Keratinocyte (primary cell): Measurements from ENCODE around the gene RIBC1.

Experiments
- EZH2 ChIP-seq: IDR thresholded peaks from one replicate; pipeline ENCODE4 v1.6.1; 2012; ENCODE audit warnings: inconsistent platforms, mild to moderate bottlenecking, low read length, moderate library complexity
- TF ChIP-seq, protein P1 (sequence below), 3 experiments: IDR thresholded peaks in 1 of 3; conservative IDR thresholded peaks in 1 of 3; optimal IDR thresholded peaks in 1 of 3; 2 replicates in 2 of 3; 3 replicates in 1 of 3; pipeline versions ENCODE3 to v1.5.1; 2011; ENCODE audit warnings: low read length in 3 of 3, mild to moderate bottlenecking in 3 of 3, moderate library complexity in 2 of 3, control low read depth in 1 of 3, inconsistent platforms in 1 of 3; ENCODE audit not compliant: insufficient read depth in 2 of 3; ENCODE audit errors: extremely low read depth in 1 of 3

DNA sequence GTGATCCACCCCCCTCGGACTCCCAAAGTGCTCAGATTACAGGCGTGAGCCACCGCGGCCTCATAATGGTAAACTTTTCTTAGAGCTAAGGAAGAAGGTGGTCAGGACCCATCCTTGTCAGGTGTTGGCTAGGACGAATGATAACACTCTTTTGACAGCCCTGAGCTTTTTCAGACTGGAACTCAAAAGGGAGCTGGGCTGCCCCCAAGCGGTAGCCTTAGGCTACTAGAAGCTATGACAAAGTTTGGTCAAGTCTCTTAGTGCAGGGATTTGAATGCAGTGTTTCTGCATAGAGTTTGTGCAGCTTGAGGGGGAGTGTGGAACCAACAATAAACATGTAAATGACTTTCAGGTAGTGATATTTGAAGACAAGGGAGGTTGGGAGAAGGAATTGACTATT lies 23.3 kb downstream of the RIBC1 start:
- TF ChIP-seq, protein P1, sequence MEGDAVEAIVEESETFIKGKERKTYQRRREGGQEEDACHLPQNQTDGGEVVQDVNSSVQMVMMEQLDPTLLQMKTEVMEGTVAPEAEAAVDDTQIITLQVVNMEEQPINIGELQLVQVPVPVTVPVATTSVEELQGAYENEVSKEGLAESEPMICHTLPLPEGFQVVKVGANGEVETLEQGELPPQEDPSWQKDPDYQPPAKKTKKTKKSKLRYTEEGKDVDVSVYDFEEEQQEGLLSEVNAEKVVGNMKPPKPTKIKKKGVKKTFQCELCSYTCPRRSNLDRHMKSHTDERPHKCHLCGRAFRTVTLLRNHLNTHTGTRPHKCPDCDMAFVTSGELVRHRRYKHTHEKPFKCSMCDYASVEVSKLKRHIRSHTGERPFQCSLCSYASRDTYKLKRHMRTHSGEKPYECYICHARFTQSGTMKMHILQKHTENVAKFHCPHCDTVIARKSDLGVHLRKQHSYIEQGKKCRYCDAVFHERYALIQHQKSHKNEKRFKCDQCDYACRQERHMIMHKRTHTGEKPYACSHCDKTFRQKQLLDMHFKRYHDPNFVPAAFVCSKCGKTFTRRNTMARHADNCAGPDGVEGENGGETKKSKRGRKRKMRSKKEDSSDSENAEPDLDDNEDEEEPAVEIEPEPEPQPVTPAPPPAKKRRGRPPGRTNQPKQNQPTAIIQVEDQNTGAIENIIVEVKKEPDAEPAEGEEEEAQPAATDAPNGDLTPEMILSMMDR (optimal IDR thresholded peaks at IDR 0.05 in 1 of 3, IDR thresholded peaks at IDR 0.05 in 1 of 3, conservative IDR thresholded peaks at IDR 0.05 in 1 of 3; ENCODE audit: extremely low read depth in 1 of 3, insufficient read depth in 2 of 3, low read length in 3 of 3): peak; percentile 31 to 50 (median 47)
- no peak for TF ChIP-seq EZH2
